DMS53 treated with DMSO at 0.1 percent for 48 hours (cell line): Measurements from ENCODE around the gene GRIP1.

ENCODE experiments used
- DNase-seq: peaks from one replicate; lab custom pipeline; 2025; ENCODE audit not compliant: unreplicated experiment; lab: John Stamatoyannopoulos, UW

Gene GRIP1

DNA sequence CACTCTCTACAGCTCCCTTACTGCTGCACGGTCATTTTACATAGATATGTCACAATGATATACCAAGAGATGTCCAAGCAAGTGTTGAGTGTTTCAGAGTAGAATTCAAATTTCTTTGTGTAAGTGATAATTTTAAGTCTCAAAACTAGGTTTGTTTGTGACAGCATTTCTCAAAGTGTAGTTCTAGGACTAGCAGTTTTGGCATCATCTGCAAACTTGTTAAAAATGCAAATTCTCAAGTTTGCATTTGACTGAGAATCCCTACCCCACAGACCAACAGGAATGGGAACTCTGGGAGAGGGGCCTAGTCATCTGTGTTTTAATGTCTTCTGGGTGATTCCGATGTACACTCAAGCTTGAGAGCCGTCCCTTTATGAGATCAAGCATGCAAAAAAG, 279.0 kb downstream of the GRIP1 start:
- no peak for DNase-seq

- no peak for DNase-seq
Observed at GRCh38 chr12:66398931-66399910, 279.7 kb downstream of the GRIP1 start.

DNA sequence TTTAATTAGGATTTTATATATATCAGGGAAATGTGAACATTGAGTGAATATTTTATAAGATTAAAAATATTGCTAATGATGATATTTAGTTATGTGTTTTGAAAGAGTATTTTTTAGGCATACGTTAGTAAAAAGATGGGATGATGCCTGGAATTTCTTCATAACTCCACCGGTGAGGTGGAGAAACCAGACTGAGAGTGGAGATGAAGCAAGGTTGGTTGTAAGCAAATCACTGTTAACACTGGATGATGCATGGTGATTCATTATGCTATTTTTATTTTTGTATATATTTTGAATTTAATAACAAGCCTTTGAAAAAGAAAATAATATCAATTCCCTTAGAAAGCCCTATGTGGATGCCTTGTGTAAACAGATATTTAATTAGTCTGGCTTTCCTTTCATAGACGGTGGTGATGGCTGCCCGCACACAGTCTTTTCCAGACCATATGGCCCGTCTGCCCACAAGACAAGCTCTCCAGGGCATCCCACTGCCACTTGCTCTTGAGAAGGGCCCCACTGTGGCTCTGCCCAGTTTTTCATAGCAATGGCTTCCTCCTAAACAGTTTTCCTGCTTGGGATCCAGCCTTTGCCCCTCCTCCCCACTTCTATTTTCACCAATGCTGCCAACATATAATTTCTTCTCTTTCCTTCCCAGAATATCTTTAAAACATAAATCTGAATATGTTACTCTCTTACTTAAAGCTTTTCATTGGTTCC, 281.1 kb downstream of the GRIP1 start:
- no peak for DNase-seq

DNA sequence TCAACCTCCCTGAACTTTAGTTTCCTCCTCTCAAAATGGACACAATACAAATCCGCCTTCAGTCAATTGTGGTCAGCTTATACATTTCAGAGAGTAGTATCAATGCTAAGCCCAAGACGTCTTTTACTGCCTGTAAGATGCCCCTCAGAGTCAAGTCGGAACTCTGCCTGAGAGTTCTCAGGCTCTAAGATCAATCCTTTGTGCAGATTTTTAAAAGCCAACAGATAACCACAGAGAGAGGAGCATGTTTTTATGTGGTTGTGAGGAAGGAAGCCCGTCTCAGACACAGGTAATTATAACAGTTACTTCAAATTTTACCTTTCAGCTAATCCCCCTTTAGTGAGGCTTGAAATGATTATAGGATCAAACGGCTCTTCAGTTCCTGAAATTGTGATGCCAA, 285.0 kb downstream of the GRIP1 start:
- no peak for DNase-seq

GRCh38 chr12:66392266-66392915, 286.5 kb downstream of the GRIP1 start:
- DNase-seq = no peak

GRCh38 chr12:66388517-66388916, 290.4 kb downstream of the GRIP1 start:
- DNase-seq = no peak

DNA sequence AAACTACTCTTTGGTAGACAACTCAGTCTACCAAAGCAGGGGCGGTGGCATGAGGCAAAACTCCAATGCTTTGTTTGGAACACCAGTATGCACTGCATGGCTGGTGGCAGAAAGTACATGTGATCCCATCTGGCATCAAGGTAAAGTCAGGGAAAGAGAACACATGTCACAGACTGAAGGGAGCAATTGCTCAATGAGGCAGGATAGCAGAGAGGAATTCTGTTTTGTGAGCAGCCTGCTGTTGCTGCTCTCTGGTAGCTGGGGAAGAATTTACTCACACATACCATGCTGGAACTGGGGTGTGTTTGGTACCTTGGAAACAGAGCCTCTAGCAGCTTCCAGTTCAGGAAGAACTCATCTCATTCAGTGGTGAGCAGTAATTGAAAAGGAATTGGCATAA, 291.8 kb downstream of the GRIP1 start:
- no peak for DNase-seq

DNA sequence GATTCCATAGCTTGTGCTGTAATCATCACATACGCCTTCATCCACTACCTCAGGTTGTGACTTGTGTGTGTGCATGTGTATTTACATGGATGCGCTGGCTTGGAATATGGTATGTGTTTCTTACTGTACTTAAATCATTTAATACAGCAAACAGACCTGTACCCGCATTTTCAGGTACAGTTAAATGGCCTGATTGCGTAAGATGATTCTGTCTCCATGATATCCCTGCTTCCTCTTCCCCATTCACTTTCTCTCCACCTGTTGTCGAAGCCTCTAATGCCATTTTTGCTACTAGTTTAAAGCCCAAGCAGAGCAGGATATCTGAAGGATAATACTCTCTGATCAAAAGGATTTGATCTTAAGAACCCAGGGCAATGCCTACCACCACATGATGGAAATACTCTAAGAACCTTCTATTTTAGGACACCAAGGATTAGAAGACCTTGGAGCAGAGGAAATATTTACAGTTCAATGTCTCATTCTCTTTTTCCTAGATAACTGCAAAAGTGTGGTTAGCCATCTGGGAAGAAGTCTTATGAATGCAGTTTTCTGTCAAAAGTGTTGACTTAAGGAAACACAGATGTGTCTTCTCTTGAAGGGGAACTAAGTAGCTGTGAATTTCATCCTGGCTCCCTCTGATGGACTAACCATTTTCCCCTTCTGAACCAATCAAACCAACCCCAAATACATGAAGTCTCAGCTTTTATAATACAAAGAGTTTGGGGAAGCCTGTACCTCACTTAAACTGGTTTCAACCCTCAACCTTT, 297.9 kb downstream of the GRIP1 start:
- no peak for DNase-seq

DNA sequence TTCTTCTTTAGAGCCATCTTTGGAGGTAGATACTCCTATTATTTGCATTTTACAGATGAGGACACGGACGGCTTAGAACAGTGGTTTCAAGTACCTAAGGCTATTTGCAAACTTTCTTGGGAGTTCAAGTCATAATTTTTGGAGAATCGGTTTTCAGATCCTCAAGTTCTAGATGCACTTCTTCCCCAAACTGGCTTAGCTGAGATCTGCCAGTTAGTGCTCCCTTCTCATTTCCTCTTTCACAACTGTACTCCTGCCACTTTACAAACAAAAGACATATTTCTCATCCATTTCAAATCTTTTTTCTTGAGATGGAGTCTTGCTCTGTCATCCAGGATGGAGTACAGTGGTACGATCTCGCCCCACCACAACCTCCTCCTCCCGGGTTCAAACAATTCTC, 299.3 kb downstream of the GRIP1 start:
- DNase-seq = no peak

DNA sequence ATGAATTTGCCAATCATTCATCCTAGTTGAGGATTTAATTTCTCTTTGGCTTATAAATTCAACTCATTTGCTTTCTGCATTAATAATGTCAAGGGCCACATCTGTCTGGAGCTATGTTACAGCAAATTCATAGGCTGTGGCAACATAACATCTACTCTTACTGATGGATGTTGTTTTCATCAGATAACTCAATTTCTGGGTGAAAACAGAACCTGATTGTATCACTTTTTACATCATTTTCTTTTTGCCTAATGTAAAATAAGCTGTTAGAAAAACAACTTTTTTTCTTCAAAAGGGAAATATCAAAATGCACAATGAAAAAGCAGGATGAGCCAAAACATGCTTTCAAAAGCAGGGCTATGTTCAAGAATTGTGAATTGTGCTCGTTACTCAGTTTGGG, 303.3 kb downstream of the GRIP1 start:
- no peak for DNase-seq

DNA sequence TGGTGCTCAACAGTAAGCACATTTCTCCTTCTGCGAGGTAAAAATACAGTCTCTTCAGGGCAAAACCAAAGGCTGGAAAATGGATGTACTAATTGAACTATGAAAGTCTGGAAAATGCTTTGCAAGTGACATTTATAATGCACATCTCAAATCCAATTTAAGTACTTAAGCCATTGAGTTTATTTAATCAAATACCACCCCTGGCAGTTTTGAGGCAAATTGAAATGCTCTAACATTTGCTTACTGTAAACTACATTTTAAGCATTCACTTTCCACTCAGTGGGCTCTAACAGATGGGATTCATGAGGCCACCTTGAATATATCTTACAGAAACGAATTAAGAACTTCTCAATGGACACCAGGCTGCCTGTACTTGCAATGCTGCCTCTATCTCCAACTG, 306.9 kb downstream of the GRIP1 start:
- no peak for DNase-seq

GRCh38 chr12:66367015-66367667, 311.7 kb downstream of the GRIP1 start:
- no peak for DNase-seq

DNA sequence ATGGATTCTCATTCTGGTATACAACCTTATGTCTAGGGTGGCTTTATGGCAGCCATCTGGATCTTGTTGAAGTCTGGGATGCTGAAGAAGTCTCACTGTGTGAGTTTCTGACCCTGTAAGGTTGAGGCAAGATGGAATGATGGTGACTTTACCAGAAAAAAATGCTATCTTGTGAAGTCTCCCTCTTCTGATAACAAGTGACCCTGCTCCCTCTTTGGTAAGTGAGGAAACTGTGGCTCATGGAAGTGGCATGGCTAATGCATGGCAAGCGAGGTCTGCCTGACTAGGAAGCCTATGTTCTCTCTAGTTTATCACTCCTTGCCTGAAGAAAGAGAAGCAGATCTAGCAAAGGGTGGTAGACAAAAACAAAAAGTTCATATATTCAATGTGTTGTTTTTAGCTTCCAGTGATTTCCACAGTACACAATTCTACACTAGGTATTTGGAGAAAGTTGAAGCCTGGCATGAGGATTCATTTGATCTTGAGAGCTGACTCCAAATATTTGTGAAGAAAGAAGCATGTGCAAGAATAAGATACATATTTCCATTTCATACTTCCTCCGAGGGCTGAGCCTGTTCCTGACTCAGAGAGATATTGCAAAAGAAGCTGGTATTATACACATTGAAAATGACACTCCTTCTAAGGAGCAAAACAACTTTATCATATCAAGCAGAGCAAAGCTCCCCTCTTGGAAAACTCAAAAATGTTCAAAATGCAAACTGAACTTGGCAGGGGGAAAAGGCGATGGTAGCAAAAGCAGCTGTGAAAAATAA, 313.0 kb downstream of the GRIP1 start:
- DNase-seq = no peak

GRCh38 chr12:66361703-66362102, 317.2 kb downstream of the GRIP1 start:
- no peak for DNase-seq

DNA sequence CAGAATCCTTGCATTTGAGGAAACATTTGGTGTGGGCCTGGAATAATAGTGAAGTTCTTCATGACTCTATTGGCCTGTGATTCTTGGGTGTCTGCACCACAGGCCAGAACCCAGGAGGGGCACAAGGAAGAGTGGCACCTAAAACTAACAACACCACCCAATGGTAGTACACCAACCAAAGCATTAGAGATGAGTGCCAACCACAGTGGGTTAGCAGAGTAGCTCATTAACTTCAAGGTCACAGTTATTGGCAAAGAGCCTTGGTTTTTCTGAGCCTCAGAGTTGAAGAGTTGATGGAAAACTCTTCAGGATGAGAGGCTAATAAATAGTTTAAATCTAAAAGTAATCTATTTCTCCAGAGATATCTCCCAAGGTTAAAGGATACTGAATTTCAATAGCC, 319.6 kb downstream of the GRIP1 start:
- DNase-seq = no peak

- DNase-seq = no peak
Observed at GRCh38 chr12:66354291-66354690, 324.6 kb downstream of the GRIP1 start.

GRCh38 chr12:66352899-66353298, 326.0 kb downstream of the GRIP1 start:
- no peak for DNase-seq

DNA sequence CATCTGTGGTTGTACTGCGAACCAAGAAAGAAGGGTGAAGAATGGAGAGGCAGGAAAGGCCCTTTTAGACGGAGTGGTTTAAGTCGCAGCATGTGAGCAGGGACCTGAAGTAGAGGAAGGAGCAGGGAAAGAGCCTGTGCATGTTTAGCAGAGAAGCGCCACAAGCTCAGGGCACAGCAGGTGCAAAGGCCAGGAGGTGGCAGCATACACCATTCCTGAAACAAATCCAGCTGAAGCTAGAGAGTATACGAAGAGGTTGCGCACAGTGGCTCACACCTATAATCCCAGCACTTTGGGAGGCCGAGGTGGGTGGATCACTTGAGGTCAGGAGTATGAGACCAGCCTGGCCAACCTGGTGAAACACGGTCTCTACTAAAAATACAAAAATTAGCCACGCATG, 326.7 kb downstream of the GRIP1 start:
- DNase-seq = peak; percentile 11

DNA sequence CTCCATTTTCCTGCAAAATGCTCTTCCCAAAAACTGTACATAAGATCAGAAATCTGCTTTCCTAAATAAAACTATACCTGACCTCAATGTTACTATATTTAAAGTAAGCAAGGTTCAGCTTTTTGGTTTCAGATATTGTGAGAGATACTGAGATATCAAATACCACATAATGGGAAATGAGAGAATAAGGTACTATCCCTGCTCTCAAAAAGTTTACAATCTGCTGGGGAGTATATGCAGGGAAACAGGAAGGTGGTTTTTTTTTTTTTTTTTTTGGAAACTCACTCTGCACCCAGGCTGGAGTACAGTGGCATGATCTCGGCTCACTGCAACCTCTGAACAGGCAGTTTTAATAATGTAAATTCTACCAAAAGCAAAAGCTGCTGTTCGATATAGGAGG, 327.6 kb downstream of the GRIP1 start:
- DNase-seq = no peak

- DNase-seq = no peak
Observed at GRCh38 chr12:66345956-66346355, 332.9 kb downstream of the GRIP1 start.
